H54 (cell line): ENCODE measurements around the gene DLST.

Experiments used
- DNase-seq: peaks from one replicate; pipeline ENCODE4 v3.0.0; 2011; ENCODE audit warnings: low spot score, mixed read lengths; ENCODE audit not compliant: insufficient read length
- FAIRE-seq: peaks from 3 replicates; lab custom pipeline; 2011; peaks lifted over from hg19 to GRCh38; lab: Jason Lieb, UNC
- POLR2A ChIP-seq: IDR thresholded peaks from 2 replicates; pipeline ENCODE4 v1.6.1; 2011; ENCODE audit warnings: low read depth, mild to moderate bottlenecking, low read length

Gene DLST

DNA sequence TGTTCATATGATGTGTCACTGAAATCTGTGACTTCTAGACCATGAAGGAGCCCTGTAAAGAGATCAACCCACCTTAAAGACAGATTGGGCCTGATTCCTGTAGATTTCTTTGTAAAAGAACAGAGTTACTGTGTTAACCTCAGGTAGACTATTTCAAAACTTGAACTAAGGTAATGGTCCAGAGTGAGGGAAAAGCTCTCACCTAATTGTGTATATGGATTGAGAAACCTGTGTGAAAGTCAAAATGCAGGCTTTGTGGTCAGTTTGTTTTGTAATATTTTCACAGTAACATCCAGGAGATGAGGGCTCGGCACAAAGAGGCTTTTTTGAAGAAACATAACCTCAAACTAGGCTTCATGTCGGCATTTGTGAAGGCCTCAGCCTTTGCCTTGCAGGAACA lies 16.4 kb downstream of the DLST start:
- DNase-seq = no peak
- no peak for FAIRE-seq
- no peak for TF ChIP-seq POLR2A

DNA sequence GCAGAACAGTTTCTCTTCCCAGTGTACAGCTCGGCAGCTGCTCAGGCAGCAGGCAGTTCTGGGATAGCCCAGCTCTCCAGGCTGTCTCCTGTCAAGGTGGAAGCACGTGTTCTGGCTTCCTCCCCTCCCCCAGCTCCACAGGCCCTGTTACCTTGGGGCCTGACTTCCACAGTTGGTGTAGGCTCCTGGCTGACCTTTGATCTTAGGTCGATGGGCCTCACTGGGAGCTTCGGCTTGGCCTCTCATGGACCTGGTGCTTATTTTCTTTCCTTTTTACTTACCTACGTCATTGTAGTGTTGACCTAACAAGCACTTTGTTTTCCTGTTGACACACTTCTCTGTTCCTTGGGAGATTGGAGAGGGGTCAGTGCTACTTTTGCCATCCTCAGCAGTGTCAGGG lies 17.0 kb downstream of the DLST start:
- FAIRE-seq = no peak

GRCh38 chr14:74902941-74903705 lies 21.4 kb downstream of the DLST start:
- DNase-seq (no peak), FAIRE-seq (no peak)
- no peak for TF ChIP-seq POLR2A

More for the DNA sequence above, 17.0 kb downstream of the DLST start:
- DNase-seq = no peak
- TF ChIP-seq POLR2A = no peak

DNA sequence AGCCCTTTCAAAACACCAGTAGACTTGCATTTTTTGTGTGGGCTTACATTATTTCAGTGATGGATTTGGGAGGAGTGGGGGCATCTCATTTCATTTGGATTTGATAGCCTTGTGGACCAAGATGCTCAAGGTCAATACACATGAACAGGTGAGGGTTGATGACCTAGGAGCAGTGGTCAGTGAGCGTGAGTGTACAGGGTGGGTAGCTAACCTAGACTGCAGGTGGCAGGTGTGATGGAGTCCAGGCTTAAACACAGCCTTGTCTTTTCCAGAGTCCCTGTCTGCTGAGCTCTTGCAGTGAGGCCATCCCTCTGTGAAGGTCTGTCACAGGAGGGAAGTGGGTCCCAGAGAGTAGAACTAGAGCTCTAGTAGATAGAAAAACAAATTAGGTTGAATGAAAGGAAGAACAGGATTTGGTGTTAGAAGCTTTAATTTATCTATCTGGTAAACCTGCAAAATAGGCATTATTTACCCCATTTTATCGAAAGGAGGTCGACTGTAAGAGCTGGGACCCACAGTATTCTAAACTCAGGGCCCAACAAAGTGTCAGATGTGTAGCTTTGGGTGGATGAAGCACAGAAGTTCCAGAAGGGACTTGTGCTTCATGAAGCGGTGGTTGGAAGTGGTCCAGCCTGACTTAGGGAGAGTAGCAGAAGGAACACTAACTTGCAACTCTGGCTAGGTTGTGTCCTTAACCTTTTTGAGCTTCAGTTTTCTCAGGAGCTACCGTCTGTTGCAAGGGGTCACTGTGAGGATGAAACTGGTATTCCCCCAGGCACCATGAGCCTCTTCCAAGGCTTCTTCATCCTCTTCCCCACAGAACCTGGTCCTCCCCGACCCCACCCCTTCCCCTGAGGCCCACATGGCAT lies 23.2 kb downstream of the DLST start:
- no peak for TF ChIP-seq POLR2A
- DNase-seq = no peak
- FAIRE-seq = no peak

DNA sequence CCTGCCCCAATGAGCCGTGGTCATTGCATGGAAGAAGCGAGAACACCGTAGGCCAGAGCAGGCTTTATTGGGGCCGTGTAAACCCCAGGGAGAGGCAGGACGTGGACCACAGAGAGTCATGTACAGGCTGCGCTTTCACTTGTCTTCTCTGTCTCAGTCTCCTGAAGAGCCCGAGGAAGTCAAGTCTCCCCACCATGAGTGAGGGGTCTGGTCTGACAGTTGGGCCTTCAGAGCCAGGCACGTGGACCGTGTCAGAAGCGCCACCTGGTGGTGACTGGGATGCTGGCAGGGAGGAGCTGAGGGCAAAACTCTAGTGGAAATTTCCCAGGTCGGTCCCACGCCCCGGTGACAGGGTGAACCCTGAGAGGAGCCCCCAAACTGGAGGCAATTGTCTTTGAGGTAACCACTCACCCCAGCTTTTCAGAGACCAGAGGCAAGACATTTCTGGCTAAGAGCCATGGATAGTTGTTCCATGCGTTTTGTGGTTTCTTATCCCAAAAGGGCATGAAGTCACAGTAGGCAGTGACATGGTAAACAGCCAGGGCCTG lies 24.0 kb downstream of the DLST start:
- DNase-seq = peak; percentile 48
- no peak for FAIRE-seq
- TF ChIP-seq POLR2A = no peak

DNA sequence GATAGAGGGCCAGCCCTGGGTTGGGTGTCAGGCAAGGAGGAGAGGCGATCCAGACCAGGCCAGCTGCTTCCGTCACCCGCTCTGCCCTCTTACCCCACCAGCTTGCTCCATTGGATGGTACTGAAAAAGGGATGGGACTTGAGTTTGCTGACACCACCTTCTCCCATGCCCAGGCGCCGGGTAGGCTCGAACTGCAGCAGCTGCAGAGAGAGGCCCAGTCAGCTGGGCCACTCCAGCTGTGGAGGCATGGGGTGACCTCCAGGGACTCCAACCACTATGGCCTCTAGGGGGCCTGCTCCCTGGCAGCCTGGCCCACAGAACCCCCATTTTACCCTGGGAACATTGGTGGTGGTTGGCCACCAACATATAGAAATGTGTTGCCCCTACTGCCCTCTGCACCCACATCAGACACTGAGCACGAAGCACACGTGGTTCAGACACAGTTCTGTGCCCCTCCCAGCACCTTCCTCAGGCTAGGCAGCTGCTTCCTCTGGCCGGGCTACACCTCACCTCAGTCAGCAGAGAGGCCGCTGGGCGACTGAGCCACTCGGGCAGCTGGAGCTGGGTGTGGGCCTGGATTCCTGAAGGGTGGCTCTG lies 25.3 kb downstream of the DLST start:
- no peak for FAIRE-seq
- no peak for TF ChIP-seq POLR2A
- no peak for DNase-seq

- DNase-seq (no peak), FAIRE-seq (no peak)
- no peak for TF ChIP-seq POLR2A
These were observed 26.0 kb downstream of the DLST start for GRCh38 chr14:74907744-74908143.

- DNase-seq = no peak
These were observed 27.2 kb downstream of the DLST start for GRCh38 chr14:74908861-74909341.

GRCh38 chr14:74909501-74909900 lies 27.8 kb downstream of the DLST start:
- FAIRE-seq (no peak), DNase-seq (no peak)
- TF ChIP-seq POLR2A = no peak

More at GRCh38 chr14:74908861-74909341, 27.2 kb downstream of the DLST start:
- TF ChIP-seq POLR2A = no peak
- no peak for FAIRE-seq

DNA sequence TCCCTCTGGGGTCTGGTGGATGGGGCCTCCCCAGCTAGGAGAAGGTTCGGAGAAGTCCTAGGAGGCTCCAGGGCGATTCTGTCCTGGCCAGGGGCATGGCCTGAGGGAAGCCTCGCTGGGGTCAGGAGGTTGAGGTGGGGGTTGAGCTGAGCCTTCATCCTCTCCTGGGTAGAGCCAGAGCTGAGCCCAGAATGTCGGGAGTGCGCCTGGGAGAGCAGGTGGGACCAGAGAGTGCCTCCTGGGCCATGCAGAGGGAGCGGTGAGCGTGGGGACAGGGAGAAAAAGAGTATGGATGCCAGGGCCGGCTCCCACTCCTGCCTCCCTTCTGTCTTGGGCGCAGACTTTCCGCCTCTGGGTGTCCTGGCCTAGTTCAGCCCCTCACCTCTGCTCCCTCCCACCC lies 28.2 kb downstream of the DLST start:
- FAIRE-seq (no peak), DNase-seq (no peak)
- no peak for TF ChIP-seq POLR2A

DNA sequence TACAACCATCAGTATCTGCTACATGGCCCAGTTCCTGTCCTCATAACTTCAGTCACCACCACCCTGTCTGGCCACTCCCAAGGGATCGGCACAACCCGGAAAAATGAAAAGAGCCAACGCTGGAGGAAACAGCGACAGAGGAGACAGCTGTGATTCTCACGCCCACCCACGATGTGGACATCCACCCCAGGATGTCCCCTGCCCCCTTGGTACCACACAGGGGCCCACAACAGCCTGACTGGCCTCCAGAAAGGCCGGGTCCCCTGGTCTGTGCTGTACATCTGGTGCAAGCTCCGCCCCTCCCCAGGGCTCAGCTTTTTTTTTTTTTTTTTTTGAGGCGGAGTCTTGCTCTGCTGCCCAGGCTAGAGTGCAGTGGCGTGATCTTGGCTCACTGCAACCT lies 28.8 kb downstream of the DLST start:
- TF ChIP-seq POLR2A = no peak
- FAIRE-seq = no peak

GRCh38 chr14:74911221-74911620 lies 29.5 kb downstream of the DLST start:
- DNase-seq (no peak), FAIRE-seq (no peak)
- no peak for TF ChIP-seq POLR2A

More for the DNA sequence above, 28.8 kb downstream of the DLST start:
- no peak for DNase-seq

DNA sequence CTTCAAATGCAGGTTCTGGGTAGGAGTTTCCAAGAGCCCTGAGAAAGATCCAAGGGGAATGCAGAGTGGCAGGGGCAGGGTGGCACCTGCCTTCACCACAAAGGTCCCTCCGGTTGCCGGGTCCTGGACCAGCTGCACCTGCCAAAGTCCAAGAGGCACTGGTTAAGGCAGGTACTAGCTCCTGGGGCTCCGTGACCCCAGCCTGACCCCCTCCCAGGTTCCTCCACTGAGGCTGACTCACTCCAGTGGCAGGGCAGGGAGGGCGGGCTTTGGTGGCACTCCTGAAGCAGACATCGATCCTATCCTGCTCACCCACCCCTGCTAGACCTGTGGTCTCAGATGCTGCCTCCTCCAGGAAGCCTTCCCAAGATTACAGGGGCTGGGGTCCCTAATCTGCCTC lies 30.0 kb downstream of the DLST start:
- no peak for TF ChIP-seq POLR2A
- FAIRE-seq = no peak
- DNase-seq = no peak
